PC-9 (cell line): Measurements from ENCODE around the gene CDCA7L. TPM values are rescaled to one million over a fixed set of nuclear protein-coding genes. Genes with fewer than 3 reads are reported as not detected.

Source experiments
- BruUV-seq: library from RNA; stranded (reverse); fragments of 400-500 nt; replicated peaks from 2 replicates; lab custom pipeline; 2021; lab: Mats Ljungman, UMichigan
- CTCF ChIA-PET: fragments of 300-600 bp; sonication (Branson Sonifier 250); formaldehyde crosslinking; loops from one replicate; lab custom pipeline; 2022; ENCODE audit warnings: antibody characterized with exemption; lab: Charles Lee
- POLR2A ChIA-PET: fragments of 300-600 bp; sonication (Branson Sonifier 250); formaldehyde crosslinking; loops from one replicate; lab custom pipeline; 2022; ENCODE audit warnings: antibody characterized with exemption; ENCODE audit not compliant: unreplicated experiment; lab: Charles Lee
- DNase-seq, 2 experiments: peaks; one replicate each; pipeline versions ENCODE4 v3.0.0 to v3.0.0-alpha.2; 2015 to 2022; ENCODE audit warnings: mixed read lengths in 1 of 2
- H2AFZ ChIP-seq: fragments of 200-600 bp; sonication (generic); 2 replicates; pipeline ENCODE4 v1.8.1; 2017; ENCODE audit warnings: antibody characterized with exemption
- H3F3A ChIP-seq: fragments of 200-600 bp; sonication (generic); 2 replicates; pipeline ENCODE4 v1.8.1; 2017; ENCODE audit warnings: antibody characterized with exemption, mild to moderate bottlenecking, low read depth; ENCODE audit not compliant: insufficient read depth
- H3K27ac ChIP-seq: fragments of 200-600 bp; sonication (generic); 2 replicates; pipeline ENCODE4 v1.6.1; 2016; ENCODE audit warnings: mixed run types
- H3K27me3 ChIP-seq: fragments of 200-600 bp; sonication (generic); 2 replicates; pipeline ENCODE4 v1.6.1; 2016; ENCODE audit warnings: low read depth, mixed run types; ENCODE audit not compliant: insufficient read depth
- H3K36me3 ChIP-seq: fragments of 200-600 bp; sonication (generic); 2 replicates; pipeline ENCODE4 v1.6.1; 2016; ENCODE audit warnings: low read depth, mixed run types
- H3K4me1 ChIP-seq: fragments of 200-600 bp; sonication (generic); replicated peaks from 2 replicates; pipeline ENCODE4 v1.6.1; 2016; ENCODE audit warnings: mixed run types; ENCODE audit not compliant: insufficient read depth
- H3K4me2 ChIP-seq: fragments of 200-600 bp; sonication (generic); 2 replicates; pipeline ENCODE4 v1.6.1; 2017; ENCODE audit warnings: mixed run types
- H3K4me3 ChIP-seq: fragments of 200-600 bp; sonication (generic); 2 replicates; pipeline ENCODE4 v1.6.1; 2016; ENCODE audit warnings: mixed run types
- H3K79me2 ChIP-seq: fragments of 200-600 bp; sonication (generic); 2 replicates; pipeline ENCODE4 v1.6.1; 2017; ENCODE audit warnings: low read depth, mixed run types
- H3K9me2 ChIP-seq: fragments of 200-600 bp; sonication (generic); 2 replicates; pipeline ENCODE4 v1.8.1; 2017; ENCODE audit warnings: mild to moderate bottlenecking; ENCODE audit not compliant: insufficient read depth
- H3K9me3 ChIP-seq: fragments of 200-600 bp; sonication (generic); 2 replicates; pipeline ENCODE4 v1.8.1; 2016; ENCODE audit warnings: low read depth; ENCODE audit not compliant: insufficient read depth
- H4K20me1 ChIP-seq: fragments of 200-600 bp; sonication (generic); 2 replicates; pipeline ENCODE4 v1.8.1; 2017; ENCODE audit not compliant: insufficient read depth
- CTCF ChIP-seq: fragments of 200-600 bp; sonication (generic); conservative IDR thresholded peaks from 2 replicates; pipeline ENCODE4 v1.6.1; 2017; ENCODE audit warnings: mixed run types, antibody characterized with exemption, mild to moderate bottlenecking, moderate library complexity
- EZH2 ChIP-seq: fragments of 200-600 bp; sonication (generic); IDR thresholded peaks from 2 replicates; pipeline ENCODE4 v1.8.0; 2017; ENCODE audit warnings: antibody characterized with exemption, low read depth
- intact Hi-C: fragments of 100-400 bp; cut with micrococcal nuclease; formaldehyde crosslinking; loops from one replicate; pipeline ENCODE4 v1.10.0; 2022; ENCODE audit not compliant: unreplicated experiment
- total RNA-seq: library from RNA; stranded (reverse); gene quantifications from 2 replicates; pipeline ENCODE4 v1.2.3, GENCODE V29; 2021

The CDCA7L gene
- total RNA-seq, 1 experiment from 2014 or later: 243 TPM

GRCh38 chr7:21967598-21968003 is 21.9 kb upstream of the CDCA7L start:
- H3K9me3 ChIP-seq: no peaks in the 10 kb centered on the region
- no peak for TF ChIP-seq EZH2
- TF ChIP-seq CTCF: no peak
- intact Hi-C loops: no loop called here
- no peaks in the 10 kb centered on the region for H3K4me1 ChIP-seq
- no peaks in the 10 kb centered on the region for H3K9me2 ChIP-seq
- no peaks in the 10 kb centered on the region for H3K27me3 ChIP-seq
- no peak overlapping the region for H2AFZ ChIP-seq
- BruUV-seq: no TSS peak
- CTCF ChIA-PET: no interaction called here
- H3K36me3 ChIP-seq: no peaks in the 10 kb centered on the region
- H3K79me2 ChIP-seq: no peaks in the 10 kb centered on the region
- H3K4me3 ChIP-seq: no peak overlapping the region
- peak; percentile 0 to 28 for DNase-seq
- H3K27ac ChIP-seq: no peak overlapping the region
- no peak overlapping the region for H3K4me2 ChIP-seq
- no peaks in the 10 kb centered on the region for H4K20me1 ChIP-seq
- H3F3A ChIP-seq: no peaks in the 10 kb centered on the region
- POLR2A ChIA-PET: no interaction called here

GRCh38 chr7:21966271-21966670 is 20.6 kb upstream of the CDCA7L start:
- ChIA-PET CTCF (no interaction called here), POLR2A (no interaction called here)
- TF ChIP-seq EZH2 (no peak), CTCF (no peak)
- DNase-seq: peak in 1 of 2 experiments; percentile 15
- no peak overlapping the region for H3K4me2 ChIP-seq
- no peaks in the 10 kb centered on the region for H3K36me3 ChIP-seq
- no TSS peak for BruUV-seq
- no peaks in the 10 kb centered on the region for H3K9me3 ChIP-seq
- no peaks in the 10 kb centered on the region for H4K20me1 ChIP-seq
- H2AFZ ChIP-seq: no peak overlapping the region
- H3K79me2 ChIP-seq: no peaks in the 10 kb centered on the region
- no peaks in the 10 kb centered on the region for H3K27me3 ChIP-seq
- intact Hi-C loops: no loop called here
- H3K4me3 ChIP-seq: no peak overlapping the region
- no peaks in the 10 kb centered on the region; the same call in 1 of the 2 replicates for H3F3A ChIP-seq
- no peak overlapping the region for H3K27ac ChIP-seq
- H3K9me2 ChIP-seq: no peaks in the 10 kb centered on the region
- H3K4me1 ChIP-seq: peaks cover under 1% of the 10 kb centered on the region

- peak in 1 of 2 experiments; percentile 18 for DNase-seq
- CTCF ChIA-PET: no interaction called here
- BruUV-seq: no TSS peak
Measured at GRCh38 chr7:21965291-21965690, 19.6 kb upstream of the CDCA7L start.

More at GRCh38 chr7:21965291-21965690, 19.6 kb upstream of the CDCA7L start:
- peaks cover 11% of the 10 kb centered on the region for H3K4me1 ChIP-seq
- no peaks in the 10 kb centered on the region for H3K9me3 ChIP-seq
- H3F3A ChIP-seq: no peaks in the 10 kb centered on the region; the same call in 1 of the 2 replicates
- H3K4me2 ChIP-seq: no peak overlapping the region
- H3K4me3 ChIP-seq: no peak overlapping the region
- no peaks in the 10 kb centered on the region for H3K79me2 ChIP-seq
- no peak overlapping the region for H3K27ac ChIP-seq
- H3K9me2 ChIP-seq: no peaks in the 10 kb centered on the region
- intact Hi-C loops: no loop called here
- POLR2A ChIA-PET: interaction anchor here (0.7 kb wide), 1 partner anchor 118 kb away, joined by 4 read pairs; no protein-coding TSS in a partner anchor
- TF ChIP-seq EZH2 (no peak), CTCF (no peak)
- no peaks in the 10 kb centered on the region for H4K20me1 ChIP-seq
- no peaks in the 10 kb centered on the region for H3K36me3 ChIP-seq
- no peak overlapping the region for H2AFZ ChIP-seq
- H3K27me3 ChIP-seq: no peaks in the 10 kb centered on the region
